Activated naive CD8-positive, alpha-beta T cell (primary cell): ENCODE results near the gene TERT.
"Not testable (repeated sequence)": the region's sequence is repeated elsewhere in the genome, so short reads cannot be mapped to it uniquely, and the experiment has no call there.

ENCODE experiments used
- H3K27ac Mint-ChIP-seq: one replicate; pipeline ENCODE4 v1.8.0; 2021; ENCODE audit warnings: mixed read lengths
- H3K27me3 Mint-ChIP-seq: one replicate; pipeline ENCODE4 v1.8.0; 2021; ENCODE audit warnings: mixed read lengths
- H3K36me3 Mint-ChIP-seq: one replicate; pipeline ENCODE4 v1.8.0; 2021; ENCODE audit warnings: mixed read lengths
- H3K4me1 Mint-ChIP-seq: one replicate; pipeline ENCODE4 v1.8.0; 2021; ENCODE audit warnings: low read depth, mixed read lengths
- H3K4me3 Mint-ChIP-seq: one replicate; pipeline ENCODE4 v1.8.0; 2021; ENCODE audit warnings: mild to moderate bottlenecking, mixed read lengths
- H3K9me3 Mint-ChIP-seq: one replicate; pipeline ENCODE4 v1.8.0; 2021; ENCODE audit warnings: low read depth, mixed read lengths

The TERT gene

DNA sequence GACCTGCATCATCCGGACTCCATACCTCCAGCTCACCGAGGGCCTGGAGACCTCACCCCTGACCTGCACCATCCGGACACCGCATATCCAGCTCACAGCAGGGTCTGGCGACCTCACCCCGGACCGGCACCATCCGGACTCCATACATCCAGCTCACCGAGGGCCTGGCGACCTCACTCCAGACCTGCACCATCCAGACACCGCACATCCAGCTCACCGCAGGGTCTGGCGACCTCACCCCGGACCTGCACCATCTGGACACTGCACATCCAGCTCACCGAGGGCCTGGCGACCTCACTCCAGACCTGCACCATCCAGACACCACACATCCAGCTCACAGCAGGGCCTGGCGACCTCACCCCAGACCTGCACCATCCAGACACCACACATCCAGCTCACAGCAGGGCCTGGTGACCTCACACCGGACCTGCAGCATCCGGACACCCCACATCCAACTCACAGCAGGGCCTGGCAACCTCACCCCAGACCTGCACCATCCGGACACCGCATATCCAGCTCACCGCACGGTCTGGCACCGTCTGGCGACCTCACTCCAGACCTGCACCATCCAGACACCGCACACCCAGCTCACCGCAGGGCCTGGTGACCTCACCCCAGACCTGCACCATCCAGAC is 10.4 kb downstream of the TERT start:
- not testable (repeated sequence) for H3K4me3 Mint-ChIP-seq, H3K27ac Mint-ChIP-seq, H3K9me3 Mint-ChIP-seq, H3K27me3 Mint-ChIP-seq, H3K4me1 Mint-ChIP-seq
- H3K36me3 Mint-ChIP-seq, result peaks cover 11% of the 10 kb centered on the region

DNA sequence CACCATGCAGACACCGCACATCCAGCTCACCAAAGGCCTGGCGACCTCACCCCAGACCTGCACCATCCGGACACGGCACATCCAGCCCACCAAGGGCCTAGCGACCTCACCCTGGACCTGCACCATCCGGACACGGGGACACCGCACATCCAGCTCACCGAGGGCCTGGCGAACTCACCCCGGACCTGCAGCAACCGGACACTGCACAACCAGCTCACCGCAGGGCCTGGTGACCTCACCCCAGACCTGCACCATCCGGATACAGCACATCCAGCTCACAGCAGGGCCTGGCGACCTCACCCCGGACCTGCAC is 11.2 kb downstream of the TERT start:
- peaks cover 11% of the 10 kb centered on the region for H3K36me3 Mint-ChIP-seq
- H3K9me3 Mint-ChIP-seq, H3K4me3 Mint-ChIP-seq, H3K27ac Mint-ChIP-seq, H3K4me1 Mint-ChIP-seq, H3K27me3 Mint-ChIP-seq: not testable (repeated sequence)

DNA sequence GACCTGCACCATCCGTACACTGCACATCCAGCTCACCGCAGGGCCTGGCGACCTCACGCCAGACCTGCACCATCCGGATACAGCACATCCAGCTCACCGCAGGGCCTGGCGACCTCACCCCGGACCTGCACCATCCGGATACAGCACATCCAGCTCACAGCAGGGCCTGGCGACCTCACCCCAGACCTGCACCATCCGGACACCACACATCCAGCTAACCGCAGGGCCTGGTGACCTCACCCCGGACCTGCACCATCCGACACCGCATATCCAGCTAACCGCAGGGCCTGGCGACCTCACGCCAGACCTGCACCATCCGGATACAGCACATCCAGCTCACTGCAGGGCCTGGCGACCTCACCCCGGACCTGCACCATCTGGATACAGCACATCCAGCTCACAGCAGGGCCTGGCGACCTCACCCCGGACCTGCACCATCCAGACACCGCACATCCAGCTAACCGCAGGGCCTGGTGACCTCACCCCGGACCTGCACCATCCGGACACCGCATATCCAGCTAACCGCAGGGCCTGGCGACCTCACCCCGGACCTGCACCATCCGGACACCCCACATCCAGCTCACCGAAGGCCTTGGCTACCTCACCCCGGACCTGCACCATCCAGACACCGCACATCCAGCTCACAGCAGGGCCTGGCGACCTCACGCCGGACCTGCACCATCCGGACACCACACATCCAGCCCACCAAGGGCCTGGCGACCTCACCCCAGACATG is 11.7 kb downstream of the TERT start:
- not testable (repeated sequence) for H3K27ac Mint-ChIP-seq, H3K9me3 Mint-ChIP-seq, H3K27me3 Mint-ChIP-seq, H3K4me3 Mint-ChIP-seq, H3K4me1 Mint-ChIP-seq
- H3K36me3 Mint-ChIP-seq, result peaks cover 12% of the 10 kb centered on the region

DNA sequence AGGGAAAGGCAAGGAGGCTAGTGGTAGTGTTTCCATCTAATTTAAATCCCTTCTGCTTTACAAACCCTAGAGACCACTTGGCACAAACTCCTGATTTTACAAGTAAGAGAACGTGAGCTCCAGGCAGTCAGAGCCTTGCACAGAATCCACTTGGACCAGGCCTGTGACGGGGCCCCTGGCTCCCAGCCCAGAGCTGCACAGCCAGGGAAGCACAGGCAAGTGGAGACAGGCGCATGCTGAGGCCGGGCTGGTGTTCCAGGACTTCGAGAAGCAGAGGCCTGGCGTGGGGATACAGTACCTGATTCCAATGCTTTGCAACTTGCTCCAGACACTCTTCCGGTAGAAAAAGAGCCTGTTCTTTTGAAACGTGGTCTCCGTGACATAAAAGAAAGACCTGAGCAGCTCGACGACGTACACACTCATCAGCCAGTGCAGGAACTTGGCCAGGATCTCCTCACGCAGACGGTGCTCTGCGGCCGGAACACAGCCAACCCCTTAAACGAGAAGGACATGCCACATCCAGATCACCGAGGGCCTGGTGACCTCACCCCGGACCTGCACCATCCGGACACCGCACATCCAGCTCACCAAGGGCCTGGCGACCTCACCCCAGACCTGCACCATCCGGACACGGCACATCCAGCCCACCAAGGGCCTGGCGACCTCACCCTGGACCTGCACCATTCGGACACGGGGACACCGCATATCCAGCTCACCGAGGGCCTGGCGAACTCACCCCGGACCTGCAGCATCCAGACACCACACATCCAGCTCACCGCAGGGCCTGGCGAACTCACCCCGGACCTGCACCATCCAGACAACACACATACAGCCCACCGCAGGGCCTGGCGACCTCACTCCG is 12.5 kb downstream of the TERT start:
- Mint-ChIP-seq H3K4me1 (no peaks in the 10 kb centered on the region), H3K4me3 (no peak overlapping the region), H3K36me3 (peaks cover 8% of the 10 kb centered on the region), H3K9me3 (no peaks in the 10 kb centered on the region), H3K27me3 (no peaks in the 10 kb centered on the region), H3K27ac (no peak overlapping the region)

DNA sequence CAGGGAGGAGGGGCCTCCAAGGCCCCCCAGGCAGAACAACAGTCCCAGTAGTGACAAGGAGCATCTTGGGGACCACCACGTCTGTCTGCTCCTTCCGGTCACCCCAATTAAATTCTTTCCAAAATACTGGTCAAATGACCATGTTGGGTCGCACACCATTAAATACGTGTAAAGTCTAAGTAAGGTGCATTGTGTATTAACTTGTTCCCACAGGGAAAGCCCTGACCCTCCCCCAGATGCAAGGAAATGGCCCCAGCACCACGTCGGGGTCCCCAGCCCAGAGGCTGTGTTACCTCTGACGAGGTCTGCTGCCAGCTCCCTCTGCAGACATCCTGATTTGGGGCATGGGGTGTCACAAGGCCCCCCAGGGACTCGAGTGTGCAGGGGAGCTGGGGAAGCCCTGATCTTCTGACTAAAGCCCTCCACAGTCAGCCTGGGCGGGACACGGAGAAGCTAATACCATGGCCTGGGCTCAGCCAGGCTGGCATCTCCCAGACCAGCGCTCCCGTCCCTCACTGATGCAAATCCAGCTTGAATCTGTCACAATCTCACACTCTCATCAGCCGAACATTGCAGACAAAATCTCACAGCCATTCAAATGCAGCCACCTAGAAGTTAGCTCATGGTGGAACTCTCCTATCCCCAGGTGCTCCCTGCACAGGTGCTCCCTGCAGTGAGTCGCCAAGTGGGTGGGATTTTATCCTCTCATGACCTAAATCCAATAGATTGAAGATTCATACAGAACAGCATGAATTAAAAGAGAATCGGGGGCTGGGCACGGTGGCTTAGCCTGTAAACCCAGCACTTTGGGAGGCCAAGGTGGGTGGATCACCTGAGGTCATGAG is 13.6 kb downstream of the TERT start:
- Mint-ChIP-seq H3K4me3 (no peak overlapping the region), H3K9me3 (no peaks in the 10 kb centered on the region), H3K4me1 (no peaks in the 10 kb centered on the region), H3K36me3 (peaks cover 6% of the 10 kb centered on the region), H3K27me3 (no peaks in the 10 kb centered on the region), H3K27ac (no peak overlapping the region)

DNA sequence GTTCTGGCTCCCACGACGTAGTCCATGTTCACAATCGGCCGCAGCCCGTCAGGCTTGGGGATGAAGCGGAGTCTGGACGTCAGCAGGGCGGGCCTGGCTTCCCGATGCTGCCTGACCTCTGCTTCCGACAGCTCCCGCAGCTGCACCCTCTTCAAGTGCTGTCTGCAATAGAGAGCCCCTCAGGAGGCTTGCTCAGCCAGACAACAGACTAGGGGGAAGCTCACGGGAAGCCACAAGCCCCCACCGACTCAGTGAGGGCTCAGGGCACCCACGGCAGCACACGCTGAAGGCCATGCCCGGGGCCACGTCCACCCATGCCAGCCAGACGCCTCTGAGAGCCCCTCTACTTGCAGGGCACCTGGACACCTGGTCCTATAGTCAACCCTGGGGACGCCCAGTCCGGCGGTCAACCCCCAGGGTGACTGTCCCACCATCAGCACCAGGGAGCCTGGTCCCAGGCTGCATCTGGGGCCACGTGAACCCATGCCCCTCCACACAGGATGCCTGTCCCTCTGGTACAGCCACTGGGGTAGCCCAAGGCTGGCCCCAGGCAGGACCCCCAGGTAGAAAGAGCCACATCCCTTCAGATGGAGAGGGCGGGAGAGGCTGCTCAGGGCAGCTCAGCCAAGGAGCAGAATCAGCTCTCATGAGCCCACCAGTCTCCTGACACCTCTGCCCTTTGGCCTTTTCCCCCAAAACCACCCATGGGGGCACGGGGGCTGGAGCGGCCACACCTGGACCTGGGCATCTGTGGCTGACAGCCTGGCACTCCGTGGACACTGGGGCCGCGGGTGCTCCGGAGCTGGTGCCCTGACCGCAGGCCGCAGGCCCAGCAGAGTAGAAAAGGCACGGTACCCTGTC is 14.5 kb downstream of the TERT start:
- Mint-ChIP-seq H3K4me1 (no peaks in the 10 kb centered on the region), H3K27ac (no peak overlapping the region), H3K9me3 (no peaks in the 10 kb centered on the region), H3K27me3 (no peaks in the 10 kb centered on the region), H3K36me3 (peaks cover 6% of the 10 kb centered on the region), H3K4me3 (no peak overlapping the region)

DNA sequence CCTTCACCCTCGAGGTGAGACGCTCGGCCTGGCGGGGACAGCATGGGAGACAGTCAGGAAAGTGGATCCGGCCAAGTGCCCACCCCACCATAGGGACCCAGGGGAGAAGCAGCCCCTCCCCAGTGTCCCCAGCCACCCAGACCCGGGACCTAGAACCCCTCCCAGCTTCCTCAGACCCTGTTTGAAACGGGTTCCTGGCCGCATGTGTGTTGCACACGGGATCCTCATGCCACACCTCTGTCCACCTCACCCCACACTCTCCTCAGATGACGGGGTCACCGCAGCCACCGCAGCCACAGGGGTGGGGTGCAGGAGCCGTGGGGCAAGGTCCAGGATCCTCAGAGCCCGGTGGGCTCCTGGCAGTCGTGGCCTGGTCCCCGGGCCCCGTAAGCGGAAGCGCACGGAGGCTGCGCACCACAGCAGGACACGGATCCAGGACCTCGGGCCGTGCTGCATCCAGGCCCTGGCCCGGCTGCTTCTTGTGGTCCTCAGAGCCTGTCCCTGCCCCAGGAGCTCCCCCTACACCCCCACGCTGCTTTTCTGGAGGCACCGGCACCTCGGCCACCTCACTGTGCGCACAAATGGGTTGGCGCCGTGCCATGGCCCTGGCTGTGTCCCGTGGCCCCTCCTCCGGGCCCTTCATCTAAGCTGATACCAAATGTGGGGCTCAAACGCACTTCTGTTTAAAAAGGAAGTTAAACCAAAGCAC is 15.3 kb downstream of the TERT start:
- Mint-ChIP-seq H3K4me3 (no peak overlapping the region), H3K4me1 (no peaks in the 10 kb centered on the region), H3K27ac (no peak overlapping the region), H3K36me3 (peaks cover 6% of the 10 kb centered on the region), H3K9me3 (no peaks in the 10 kb centered on the region), H3K27me3 (no peaks in the 10 kb centered on the region)

DNA sequence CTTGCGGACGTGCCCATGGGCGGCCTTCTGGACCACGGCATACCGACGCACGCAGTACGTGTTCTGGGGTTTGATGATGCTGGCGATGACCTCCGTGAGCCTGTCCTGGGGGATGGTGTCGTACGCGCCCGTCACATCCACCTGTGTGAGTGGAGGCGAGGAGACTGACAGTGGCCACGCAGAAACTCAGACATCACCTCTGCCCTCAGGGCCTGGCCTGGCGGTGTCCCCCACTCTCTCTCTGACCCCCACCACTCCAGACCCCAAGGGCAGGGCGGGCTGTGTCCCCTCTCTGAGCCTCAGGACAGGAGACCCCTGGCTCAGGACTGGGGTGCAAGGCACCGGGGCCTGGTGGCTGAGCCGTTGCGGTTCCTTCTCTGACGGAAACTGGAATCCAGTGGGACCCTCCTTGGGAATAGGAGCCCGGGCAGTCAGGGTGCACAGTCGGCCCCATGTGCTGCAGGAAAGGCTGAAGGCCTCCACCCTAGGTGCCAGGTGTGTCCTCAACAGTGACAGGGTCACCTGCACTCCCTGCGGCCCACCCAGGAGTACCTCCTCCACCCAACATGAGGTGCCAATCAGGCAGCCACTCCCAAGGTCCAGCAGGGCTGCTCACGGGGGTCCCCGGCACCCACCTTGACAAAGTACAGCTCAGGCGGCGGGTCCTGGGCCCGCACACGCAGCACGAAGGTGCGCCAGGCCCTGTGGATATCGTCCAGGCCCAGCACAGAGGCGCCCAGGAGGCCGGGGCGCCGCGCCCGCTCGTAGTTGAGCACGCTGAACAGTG is 16.0 kb downstream of the TERT start:
- H3K4me1 Mint-ChIP-seq, result no peaks in the 10 kb centered on the region
- no peak overlapping the region for H3K27ac Mint-ChIP-seq
- H3K27me3 Mint-ChIP-seq, result no peaks in the 10 kb centered on the region
- H3K9me3 Mint-ChIP-seq, result no peaks in the 10 kb centered on the region
- H3K36me3 Mint-ChIP-seq, result peaks cover 6% of the 10 kb centered on the region
- no peak overlapping the region for H3K4me3 Mint-ChIP-seq

DNA sequence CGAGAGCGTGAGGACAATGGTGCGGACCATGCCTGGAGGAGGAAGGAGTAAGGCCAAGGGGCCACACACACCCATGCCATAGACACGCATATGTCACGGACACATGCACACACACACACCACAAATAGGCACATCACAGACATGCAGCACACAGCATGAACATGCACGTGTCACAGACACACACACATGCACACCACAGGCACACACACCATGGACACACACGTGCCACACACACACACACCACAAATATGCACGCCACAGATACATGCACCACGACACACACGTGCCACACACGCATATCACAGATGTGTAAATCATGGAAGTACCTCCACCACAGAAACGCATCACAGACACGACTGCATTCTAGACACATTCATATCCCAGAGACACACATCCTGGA is 16.7 kb downstream of the TERT start:
- H3K9me3 Mint-ChIP-seq, result no peaks in the 10 kb centered on the region
- no peak overlapping the region for H3K4me3 Mint-ChIP-seq
- H3K27ac Mint-ChIP-seq, result no peak overlapping the region
- H3K36me3 Mint-ChIP-seq, result peaks cover 6% of the 10 kb centered on the region
- no peaks in the 10 kb centered on the region for H3K27me3 Mint-ChIP-seq
- no peaks in the 10 kb centered on the region for H3K4me1 Mint-ChIP-seq

DNA sequence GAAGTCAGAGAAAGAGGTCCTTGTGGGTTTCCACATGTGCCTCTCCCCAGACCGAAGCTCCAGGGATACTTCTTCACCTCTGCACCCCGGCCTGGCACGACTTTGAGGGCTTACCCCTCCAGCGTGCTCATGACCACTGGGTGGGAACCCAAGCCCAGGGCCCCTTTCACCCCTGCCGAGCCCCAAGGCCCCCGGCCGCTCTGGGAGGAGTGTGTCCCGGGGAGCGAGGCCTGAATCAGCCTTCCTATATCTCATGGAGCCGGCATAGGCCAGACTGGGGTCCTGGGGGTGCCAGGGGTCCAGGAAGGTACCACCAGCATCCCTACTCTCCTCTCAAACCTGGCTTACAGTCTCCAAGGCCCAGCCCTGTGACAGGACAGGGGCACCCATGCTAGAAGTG is 17.1 kb downstream of the TERT start:
- H3K36me3 Mint-ChIP-seq, result peaks cover 6% of the 10 kb centered on the region
- no peaks in the 10 kb centered on the region for H3K9me3 Mint-ChIP-seq
- H3K4me1 Mint-ChIP-seq, result no peaks in the 10 kb centered on the region
- no peak overlapping the region for H3K4me3 Mint-ChIP-seq
- no peaks in the 10 kb centered on the region for H3K27me3 Mint-ChIP-seq
- H3K27ac Mint-ChIP-seq, result no peak overlapping the region

DNA sequence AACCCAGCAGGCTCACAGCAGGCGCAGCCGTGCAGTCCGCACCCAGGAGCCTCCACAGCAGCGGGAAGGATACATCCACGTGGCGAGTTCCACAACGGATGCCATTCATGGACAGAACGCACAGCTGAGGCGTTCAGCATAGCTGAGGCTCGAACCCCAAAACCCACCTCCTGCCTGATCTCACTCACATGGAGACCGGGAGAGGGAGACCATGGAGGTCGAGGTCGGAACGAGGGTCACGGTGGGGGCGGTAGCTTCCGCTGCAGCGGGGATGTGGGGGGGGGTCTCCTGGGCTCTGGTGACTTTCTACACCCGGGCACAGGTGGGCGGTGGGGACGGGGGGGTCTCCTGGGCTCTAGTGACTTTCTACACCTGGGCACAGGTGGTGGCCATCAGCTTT is 17.5 kb downstream of the TERT start:
- Mint-ChIP-seq H3K36me3 (peaks cover 6% of the 10 kb centered on the region), H3K9me3 (no peaks in the 10 kb centered on the region), H3K4me3 (no peak overlapping the region), H3K27ac (no peak overlapping the region), H3K4me1 (no peaks in the 10 kb centered on the region), H3K27me3 (no peaks in the 10 kb centered on the region)

DNA sequence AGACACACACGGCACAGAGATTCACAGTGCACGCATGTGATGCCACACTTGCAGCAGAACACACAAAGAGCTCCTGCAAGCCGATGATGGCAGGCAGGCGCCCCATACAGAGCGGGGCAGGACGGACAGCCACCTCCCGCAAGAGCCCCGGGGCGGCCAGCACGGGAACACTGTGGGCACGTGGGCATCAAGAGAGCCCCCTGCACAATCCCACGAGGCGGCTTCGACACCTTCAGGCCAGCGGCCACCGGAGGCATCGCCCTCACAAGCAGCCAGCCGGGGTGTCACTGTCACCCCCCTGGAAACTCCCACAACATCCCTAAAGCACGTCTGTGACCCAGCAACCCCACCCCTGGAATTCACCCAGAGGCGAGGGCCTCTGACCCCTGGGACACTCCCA is 17.9 kb downstream of the TERT start:
- no peaks in the 10 kb centered on the region for H3K4me1 Mint-ChIP-seq
- H3K9me3 Mint-ChIP-seq, result no peaks in the 10 kb centered on the region
- no peak overlapping the region for H3K4me3 Mint-ChIP-seq
- H3K36me3 Mint-ChIP-seq, result peaks cover 6% of the 10 kb centered on the region
- H3K27me3 Mint-ChIP-seq, result no peaks in the 10 kb centered on the region
- H3K27ac Mint-ChIP-seq, result no peak overlapping the region
